Measurements from ENCODE around the gene LLGL2.

GRCh38 chr17:75492555-75493168 is 32.8 kb upstream of the LLGL2 start:
- TF ChIP-seq, protein P1, sequence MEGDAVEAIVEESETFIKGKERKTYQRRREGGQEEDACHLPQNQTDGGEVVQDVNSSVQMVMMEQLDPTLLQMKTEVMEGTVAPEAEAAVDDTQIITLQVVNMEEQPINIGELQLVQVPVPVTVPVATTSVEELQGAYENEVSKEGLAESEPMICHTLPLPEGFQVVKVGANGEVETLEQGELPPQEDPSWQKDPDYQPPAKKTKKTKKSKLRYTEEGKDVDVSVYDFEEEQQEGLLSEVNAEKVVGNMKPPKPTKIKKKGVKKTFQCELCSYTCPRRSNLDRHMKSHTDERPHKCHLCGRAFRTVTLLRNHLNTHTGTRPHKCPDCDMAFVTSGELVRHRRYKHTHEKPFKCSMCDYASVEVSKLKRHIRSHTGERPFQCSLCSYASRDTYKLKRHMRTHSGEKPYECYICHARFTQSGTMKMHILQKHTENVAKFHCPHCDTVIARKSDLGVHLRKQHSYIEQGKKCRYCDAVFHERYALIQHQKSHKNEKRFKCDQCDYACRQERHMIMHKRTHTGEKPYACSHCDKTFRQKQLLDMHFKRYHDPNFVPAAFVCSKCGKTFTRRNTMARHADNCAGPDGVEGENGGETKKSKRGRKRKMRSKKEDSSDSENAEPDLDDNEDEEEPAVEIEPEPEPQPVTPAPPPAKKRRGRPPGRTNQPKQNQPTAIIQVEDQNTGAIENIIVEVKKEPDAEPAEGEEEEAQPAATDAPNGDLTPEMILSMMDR (IDR thresholded peaks at IDR 0.05) = no peak
- no peak for TF ChIP-seq POLR2AphosphoS5 (IDR thresholded peaks at IDR 0.05)
- no peak for TF ChIP-seq POLR2A (IDR thresholded peaks at IDR 0.05)

Data from upper lobe of left lung (tissue), 4 donors.